ENCODE measurements around the gene RAPGEF6.

Gene RAPGEF6

GRCh38 chr5:131541071-131541470 is 94.0 kb downstream of the RAPGEF6 start:
- no peak for DNase-seq (ENCODE audit: low read depth)

- no peak for DNase-seq (ENCODE audit: low read depth)
Observed at GRCh38 chr5:131539251-131539650, 95.8 kb downstream of the RAPGEF6 start.

GRCh38 chr5:131538177-131538593 is 96.8 kb downstream of the RAPGEF6 start:
- no peak for DNase-seq (ENCODE audit: low read depth)

DNA sequence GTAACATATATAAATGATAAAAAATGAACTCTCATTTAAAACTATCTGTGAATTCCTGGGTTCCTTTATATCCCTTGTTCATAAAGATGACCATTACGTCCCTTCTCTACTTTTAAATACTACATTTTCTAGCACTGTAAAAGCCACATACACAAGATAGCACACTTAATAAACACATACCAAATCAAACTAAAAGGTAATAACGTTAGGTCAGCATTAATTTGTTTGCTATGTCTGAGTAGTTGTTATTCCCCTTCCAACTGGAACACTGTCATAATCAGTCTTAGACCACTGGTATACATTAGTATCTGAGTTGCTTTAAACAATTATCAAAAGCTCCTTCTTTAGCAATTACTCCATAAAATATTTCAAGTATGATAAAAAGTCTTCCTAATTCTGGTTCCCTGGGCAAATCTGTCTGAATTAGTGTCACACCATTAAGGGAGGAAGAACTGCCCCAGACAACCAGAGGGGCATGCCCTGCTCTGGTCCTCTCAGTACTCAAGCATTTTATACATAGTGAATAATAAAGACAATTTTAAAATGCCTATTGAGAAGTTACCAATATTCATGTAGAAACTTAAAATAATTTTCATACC is 98.1 kb downstream of the RAPGEF6 start:
- DNase-seq (ENCODE audit: low read depth) = no peak

- no peak for DNase-seq (ENCODE audit: low read depth)
Observed at GRCh38 chr5:131536211-131536826, 98.7 kb downstream of the RAPGEF6 start.

DNA sequence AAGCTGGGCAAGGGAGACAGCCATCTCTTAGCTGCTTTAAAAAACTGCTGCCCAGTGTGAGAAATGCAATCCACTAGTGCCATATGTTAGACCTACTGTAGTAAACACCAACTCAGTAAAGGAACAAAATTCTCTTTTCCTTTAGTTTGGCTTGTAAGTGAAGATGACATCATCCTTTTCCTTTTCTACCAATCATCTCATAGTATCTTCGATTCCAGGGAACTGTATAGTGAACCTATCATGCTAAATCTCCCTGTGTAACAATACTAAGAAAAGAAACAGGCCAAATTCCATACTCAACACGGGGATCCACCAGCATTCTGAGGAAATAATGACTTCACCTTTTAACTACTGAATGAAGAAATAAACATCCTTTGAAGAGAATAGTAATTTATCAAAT is 100.1 kb downstream of the RAPGEF6 start:
- DNase-seq (ENCODE audit: low read depth) = no peak

- DNase-seq (ENCODE audit: low read depth) = no peak
Observed at GRCh38 chr5:131533836-131534235, 101.2 kb downstream of the RAPGEF6 start.

DNA sequence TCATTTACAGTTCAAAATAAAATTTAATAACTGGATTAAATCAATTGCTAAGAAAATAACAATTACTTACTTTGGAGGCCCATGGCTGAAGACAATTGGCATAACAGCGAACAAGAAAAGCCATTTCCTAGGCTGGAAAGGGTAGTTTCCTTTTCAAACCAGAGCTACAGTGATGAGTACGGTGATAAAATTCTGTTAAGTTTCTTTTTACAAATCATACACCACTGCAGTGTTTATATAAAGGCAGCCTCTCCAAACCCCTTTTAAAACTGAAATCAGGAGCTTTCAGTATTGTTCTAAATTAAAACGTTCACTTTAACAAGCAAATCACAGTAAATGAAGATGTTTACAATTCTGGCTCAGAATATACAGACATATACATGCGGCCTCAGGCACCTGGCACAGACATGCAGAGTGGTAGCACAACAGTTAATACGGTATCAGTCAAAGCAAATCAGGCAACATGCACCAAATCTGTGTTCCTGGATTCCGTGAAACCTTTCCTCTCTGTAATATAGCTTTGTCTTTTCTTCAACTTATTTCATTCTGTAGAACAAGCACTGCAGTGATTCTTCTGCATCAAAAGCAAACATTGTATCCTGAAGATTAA is 102.9 kb downstream of the RAPGEF6 start:
- DNase-seq (ENCODE audit: low read depth) = no peak

GRCh38 chr5:131530706-131531331 is 104.2 kb downstream of the RAPGEF6 start:
- DNase-seq (ENCODE audit: low read depth) = no peak

DNA sequence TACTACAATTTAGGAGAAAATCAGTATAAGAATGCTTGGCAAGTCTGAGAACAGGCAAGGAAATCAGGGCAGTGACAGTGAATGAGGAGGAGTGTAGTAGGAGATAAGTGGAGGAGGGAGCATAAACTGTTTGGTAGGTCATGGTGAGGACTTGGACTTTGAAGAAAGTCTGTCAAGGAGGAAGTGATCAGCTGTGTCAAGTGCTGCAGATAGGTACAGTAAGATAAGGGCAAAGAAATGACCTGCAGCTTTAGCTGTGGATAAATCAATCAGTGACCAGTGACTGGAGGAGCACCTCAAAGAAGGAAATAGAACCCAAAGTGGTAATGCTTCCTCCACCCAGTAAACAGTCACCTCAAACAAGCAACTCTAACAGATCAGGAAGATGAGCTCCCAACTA is 106.3 kb downstream of the RAPGEF6 start:
- DNase-seq (ENCODE audit: low read depth) = no peak

GRCh38 chr5:131525805-131526204 is 109.2 kb downstream of the RAPGEF6 start:
- no peak for DNase-seq (ENCODE audit: low read depth)

DNA sequence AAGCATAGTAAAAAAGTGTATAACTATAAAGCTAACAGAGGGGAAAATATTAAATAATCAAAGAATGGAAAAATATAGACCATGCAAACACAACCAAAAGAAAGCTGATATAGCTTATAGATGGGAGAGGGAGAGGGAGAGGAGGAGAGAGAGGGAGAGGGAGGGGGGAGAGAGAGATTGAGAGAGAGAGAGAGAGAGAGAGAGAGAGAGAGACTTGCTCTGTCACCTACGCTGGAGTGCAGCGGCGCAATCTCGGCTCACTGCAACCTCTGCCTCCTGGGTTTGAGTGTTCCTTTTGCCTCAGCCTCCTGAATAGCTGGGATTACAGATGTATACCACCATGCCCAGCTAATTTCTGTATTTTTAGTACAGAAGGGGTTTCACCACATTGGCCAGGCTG is 110.6 kb downstream of the RAPGEF6 start:
- DNase-seq (ENCODE audit: low read depth) = no peak

GRCh38 chr5:131523500-131524185 is 111.4 kb downstream of the RAPGEF6 start:
- DNase-seq (ENCODE audit: low read depth) = no peak

- no peak for DNase-seq (ENCODE audit: low read depth)
Observed at GRCh38 chr5:131521252-131521651, 113.8 kb downstream of the RAPGEF6 start.

- DNase-seq (ENCODE audit: low read depth) = no peak
Observed at GRCh38 chr5:131515348-131515747, 119.7 kb downstream of the RAPGEF6 start.

GRCh38 chr5:131514316-131515283 is 120.4 kb downstream of the RAPGEF6 start:
- no peak for DNase-seq (ENCODE audit: low read depth)

- no peak for DNase-seq (ENCODE audit: low read depth)
Observed at GRCh38 chr5:131513780-131514179, 121.2 kb downstream of the RAPGEF6 start.

- no peak for DNase-seq (ENCODE audit: low read depth)
Observed at GRCh38 chr5:131511934-131512333, 123.1 kb downstream of the RAPGEF6 start.

- no peak for DNase-seq (ENCODE audit: low read depth)
Observed at GRCh38 chr5:131509801-131510200, 125.2 kb downstream of the RAPGEF6 start.

- DNase-seq (ENCODE audit: low read depth) = no peak
Observed at GRCh38 chr5:131505237-131505908, 129.7 kb downstream of the RAPGEF6 start.

- no peak for DNase-seq (ENCODE audit: low read depth)
Observed at GRCh38 chr5:131496400-131496713, 138.7 kb downstream of the RAPGEF6 start.
